GM12873 (cell line): ENCODE data around the gene NAA10.

Experiments
- TF ChIP-seq, protein P1 (sequence below): IDR thresholded peaks from 2 replicates; pipeline ENCODE4 v1.5.1; 2012; ENCODE audit warnings: low read depth, mild to moderate bottlenecking, moderate library complexity, low read length, control low read depth; ENCODE audit not compliant: insufficient read depth; ENCODE audit errors: missing control alignments

NAA10 gene

DNA sequence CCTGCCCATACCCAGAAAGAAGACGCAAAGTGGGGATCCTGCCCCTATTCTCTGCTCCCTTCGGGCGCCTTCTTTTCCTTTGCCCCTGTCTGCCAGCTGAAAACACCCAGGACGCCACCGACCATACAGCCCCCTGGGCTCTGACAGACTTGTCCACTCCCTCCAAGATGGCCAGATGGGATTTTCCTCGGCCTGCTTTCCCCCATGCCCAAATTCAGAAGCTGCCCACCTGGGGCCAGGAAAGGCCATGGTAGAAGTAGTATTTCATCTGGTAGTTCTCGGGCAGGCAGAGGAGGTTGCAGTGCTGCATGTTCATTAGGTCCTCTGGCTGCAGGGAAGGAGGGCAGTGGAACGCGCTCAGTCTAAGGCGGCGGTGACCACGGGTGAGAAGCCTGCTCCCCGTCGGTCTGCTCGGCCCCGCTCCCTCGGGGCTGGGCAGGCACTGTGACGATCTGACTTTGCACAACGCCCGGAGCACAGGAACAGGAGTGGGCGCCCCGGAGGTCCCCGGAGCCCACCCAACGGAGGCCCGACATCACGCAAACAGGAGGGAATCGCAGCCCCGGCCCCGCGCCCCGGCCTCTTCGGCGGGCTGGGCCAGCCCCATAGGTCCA lies 582 bp downstream of the NAA10 start:
- TF ChIP-seq, protein P1, sequence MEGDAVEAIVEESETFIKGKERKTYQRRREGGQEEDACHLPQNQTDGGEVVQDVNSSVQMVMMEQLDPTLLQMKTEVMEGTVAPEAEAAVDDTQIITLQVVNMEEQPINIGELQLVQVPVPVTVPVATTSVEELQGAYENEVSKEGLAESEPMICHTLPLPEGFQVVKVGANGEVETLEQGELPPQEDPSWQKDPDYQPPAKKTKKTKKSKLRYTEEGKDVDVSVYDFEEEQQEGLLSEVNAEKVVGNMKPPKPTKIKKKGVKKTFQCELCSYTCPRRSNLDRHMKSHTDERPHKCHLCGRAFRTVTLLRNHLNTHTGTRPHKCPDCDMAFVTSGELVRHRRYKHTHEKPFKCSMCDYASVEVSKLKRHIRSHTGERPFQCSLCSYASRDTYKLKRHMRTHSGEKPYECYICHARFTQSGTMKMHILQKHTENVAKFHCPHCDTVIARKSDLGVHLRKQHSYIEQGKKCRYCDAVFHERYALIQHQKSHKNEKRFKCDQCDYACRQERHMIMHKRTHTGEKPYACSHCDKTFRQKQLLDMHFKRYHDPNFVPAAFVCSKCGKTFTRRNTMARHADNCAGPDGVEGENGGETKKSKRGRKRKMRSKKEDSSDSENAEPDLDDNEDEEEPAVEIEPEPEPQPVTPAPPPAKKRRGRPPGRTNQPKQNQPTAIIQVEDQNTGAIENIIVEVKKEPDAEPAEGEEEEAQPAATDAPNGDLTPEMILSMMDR: no peak

DNA sequence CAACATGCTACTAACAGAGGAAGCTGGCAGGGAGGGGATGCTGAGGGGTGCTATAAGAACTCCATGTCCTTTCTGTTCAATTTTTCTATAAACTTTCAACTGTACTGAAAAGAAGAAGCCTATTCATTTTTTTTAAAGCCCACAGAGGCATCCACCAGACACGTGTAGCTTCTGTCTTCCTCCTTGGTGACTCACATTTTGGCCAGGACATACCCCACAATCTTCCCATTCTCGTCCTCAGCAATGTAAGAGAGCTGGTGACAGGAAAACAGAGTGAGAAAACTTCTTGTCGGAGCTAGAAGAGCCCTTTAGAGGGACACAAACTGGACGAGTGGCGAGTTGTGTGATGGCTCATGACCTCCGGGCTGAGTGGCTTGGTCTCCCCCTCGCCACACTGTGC lies 1.1 kb downstream of the NAA10 start:
- TF ChIP-seq, protein P1: no peak

DNA sequence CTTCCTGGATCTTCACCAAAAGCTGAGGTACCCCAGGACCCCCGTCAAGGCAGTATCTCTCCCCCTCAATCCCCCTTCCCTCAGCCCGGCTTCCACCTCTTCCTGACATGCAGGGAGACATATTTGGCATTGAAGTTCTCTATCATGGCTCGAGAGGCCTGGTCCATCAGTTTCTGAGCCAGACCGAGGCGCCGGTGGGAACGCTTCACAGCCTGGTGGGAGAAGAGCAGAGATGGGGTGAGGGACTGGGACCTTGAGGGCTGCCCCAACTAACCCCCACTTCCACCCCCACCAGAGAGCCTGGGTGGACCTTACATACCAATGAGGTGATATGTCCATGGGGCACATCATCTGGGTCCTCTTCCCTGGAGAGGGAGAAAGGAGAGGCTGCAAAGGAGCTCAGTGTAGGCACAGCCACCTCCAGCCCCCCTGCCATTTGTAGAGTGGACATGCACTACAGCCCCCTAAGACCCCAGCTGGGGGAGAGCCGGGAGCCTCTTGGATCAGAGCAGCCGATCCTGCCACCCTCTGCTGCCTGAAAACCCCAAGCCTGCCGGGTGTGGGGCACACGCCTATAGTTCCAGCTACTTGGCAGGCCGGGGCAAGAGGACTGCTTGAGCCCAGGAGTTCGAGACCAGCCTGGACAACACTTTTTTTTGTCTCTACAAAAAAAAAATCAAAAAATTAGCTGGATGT lies 2.5 kb downstream of the NAA10 start:
- TF ChIP-seq, protein P1: no peak

DNA sequence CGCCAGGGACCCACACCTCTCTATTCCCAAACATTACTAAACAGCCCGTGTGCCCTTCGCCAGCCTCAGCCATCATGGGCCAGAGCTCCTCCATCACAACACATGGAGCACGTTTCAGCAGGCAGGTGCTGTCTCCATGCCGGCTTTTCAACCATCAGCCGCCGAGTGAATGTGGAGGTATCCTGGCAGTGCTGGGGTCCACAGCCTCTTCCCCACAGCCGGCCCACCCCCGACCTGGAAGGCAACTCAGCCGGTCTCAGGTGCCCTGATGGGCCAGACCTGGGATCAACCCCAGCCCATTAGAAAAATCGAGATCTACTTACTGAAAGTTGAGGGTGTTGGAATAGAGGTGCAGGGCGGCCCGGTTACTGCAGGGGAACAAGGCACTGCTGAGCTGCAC lies 3.1 kb downstream of the NAA10 start:
- TF ChIP-seq, protein P1: no peak

DNA sequence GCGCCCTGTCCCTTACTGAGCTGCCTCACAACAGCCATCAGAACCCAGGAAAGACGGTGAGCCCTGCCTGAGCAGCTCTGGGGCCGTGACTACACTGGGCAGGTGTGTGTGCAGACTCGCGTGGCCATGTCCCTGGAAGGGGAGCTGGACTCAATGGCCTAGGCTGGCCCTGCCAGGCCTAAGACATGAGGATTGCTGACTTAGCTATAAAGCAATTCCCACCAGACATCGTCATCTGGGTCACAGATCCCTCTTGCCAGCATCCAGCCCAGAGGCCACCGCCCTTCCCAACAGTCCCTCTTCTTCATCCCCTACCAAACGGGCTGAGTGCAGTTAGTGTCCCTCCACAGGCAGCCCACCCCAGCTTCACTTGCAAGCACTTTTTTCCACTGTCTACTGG lies 3.7 kb downstream of the NAA10 start:
- TF ChIP-seq, protein P1: no peak

DNA sequence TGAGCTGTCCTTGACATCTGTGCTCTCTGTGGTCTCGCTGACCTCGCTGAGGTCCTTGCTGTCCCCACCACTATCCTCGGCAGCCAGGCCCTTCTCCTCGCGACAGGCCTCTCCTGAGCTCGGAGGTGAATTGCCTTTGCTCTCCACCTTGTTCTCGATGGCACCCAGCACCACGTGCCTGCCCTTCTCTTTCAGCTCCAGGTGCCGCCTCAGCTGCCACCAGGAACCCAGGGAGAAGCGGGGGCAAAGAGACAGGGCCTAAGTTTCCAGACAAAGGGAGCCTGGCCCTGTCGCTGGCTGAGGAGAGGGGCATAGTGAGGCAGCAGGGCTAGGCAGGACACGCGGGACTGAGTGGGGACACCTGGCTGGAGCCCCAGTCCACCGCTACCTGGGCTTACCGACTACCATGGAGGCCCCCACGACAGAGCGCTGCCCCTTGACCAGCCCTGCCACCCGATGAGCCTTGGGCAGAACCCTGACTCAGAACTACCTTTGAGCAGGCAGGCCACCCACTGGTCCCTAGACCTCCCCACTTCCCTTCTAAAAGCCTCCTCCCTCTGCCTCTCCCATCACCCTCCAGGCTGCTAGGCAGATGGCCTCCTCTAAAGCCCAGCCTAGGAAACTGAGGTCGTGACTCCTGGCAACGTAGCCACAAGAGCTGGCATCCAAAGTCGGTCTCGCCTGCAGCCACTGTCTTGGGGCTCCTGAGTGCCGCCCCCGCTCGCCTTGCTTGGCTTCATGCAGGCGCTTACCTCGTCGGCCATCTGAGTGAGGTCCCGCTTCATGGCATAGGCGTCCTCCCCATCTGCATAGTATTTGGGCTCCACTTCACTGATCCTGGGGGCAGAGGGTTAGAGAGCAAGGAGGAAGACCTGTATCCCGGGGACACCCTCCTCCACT lies 4.6 kb downstream of the NAA10 start:
- TF ChIP-seq, protein P1: no peak

DNA sequence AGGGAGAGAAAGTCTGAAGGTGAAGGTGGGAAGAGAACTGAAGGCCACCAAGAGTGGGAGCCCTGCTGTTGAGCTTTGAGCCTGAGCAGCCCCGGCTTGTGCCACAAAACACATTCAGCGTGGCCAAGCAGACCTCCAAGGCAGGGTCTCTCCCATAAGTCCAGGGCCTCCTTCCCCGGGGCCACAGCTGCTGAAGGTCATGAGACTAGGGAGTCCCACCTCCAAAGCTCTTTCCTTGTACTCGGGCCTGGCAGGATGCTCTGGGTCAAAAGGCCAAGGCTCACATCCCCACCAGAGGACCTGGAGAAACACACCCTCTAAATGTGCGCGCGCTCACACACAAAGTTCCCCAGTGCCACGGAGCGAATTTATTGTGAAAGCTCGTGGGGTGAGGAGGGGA lies 5.3 kb downstream of the NAA10 start:
- TF ChIP-seq, protein P1: no peak
